GM10847 (cell line): ENCODE data around the gene MYH8.

Experiments used
- POLR2A ChIP-seq: IDR thresholded peaks from 2 replicates; pipeline ENCODE4 v1.6.1; 2011; ENCODE audit not compliant: insufficient read length; ENCODE audit errors: extremely low read depth

The MYH8 gene

DNA sequence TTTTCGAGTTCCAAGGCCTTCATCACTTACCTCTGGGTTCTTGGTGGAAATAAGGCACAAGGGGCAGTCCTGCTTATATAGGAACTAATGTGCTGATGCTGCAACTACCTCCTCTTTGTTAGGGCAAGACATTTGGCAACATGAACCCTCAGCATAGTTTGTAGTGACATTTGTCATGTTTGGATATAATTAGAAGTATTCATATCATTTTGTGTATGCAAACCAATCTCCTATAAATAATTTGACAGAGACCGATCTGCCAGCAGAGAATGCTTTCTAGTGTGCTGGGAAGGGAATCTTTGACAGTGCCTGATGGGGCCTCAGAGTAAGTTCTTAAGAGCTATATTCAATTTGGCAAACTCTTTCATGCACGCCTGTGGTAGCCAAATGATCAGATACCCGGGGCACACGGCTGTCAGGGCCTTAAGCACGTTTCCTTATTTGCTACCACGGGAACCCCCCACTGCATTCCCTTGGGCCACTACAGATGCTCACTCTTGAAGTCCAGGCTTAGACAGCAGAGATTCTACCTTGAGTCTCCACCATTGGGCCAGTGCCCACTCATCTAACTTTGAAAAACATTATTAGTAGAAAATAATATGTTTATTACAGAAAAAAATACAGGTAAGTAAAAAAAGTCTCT is at the start of gene MYH8:
MYH8 (minus strand) TSS at position 51 of the 643 bp plus-strand sequence. CDS start 1,723 bp downstream, outside the sequence.
- TF ChIP-seq POLR2A: no peak

DNA sequence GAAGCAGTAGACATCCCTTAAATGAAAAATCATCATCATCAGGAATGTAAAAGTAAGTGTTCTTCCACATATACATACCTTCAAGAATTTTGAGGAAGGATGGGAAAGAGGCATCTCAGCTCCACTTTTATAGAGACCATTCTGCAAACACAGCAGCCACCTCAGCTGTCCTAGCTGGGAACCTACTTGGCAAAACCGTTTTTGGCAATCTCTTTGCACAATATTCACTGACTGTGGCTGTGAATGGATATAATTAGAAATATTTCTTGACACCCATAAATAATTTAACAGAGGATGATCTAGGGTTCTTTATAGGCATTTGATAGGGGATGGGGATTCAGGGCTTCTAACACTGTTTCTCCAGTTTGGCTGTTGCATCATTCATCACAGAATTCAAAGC is 47.7 kb upstream of the MYH8 start, which contains the start of gene MYH4:
MYH4 (minus strand) TSS at position 101 of the 400 bp plus-strand sequence. CDS start 2,814 bp downstream, outside the sequence.
- TF ChIP-seq POLR2A: no peak

DNA sequence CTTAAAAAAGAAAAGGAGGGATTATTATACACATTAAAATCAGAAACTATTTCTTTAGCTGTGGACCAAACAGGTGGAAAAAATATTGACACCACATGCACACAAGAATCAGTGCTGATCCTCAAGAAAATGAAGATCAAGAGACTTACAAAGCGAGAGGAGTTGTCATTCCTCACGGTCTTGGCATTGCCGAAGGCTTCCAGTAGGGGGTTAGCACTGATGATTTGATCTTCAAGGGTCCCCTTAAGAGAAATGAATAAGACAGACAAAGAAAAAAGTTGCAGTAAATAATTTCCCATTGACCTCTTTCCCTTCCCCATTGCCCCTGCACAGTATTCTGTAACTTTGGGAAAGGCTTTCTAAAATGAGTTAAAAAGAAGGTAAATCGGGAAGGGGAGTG is 41.7 kb upstream of the MYH8 start:
- no peak for TF ChIP-seq POLR2A

DNA sequence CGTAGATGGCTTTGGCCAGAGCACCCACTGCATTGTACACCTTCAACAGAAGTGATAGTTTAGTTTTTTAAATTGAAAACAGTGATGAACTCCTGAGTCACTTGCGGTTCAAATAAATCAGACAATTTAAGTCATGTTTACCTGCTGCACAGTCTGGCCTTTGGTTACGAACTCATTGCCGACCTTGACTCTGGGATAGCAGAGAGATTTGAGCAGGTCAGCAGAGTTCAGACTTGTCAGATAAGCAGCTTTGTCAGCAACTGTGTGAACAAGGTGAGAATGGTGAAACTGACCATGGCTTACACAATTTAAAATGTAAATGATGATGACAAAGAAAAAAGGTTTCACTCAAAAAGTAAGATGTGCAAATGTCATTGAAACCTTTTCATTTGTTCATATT is 38.3 kb upstream of the MYH8 start:
- TF ChIP-seq POLR2A: no peak

DNA sequence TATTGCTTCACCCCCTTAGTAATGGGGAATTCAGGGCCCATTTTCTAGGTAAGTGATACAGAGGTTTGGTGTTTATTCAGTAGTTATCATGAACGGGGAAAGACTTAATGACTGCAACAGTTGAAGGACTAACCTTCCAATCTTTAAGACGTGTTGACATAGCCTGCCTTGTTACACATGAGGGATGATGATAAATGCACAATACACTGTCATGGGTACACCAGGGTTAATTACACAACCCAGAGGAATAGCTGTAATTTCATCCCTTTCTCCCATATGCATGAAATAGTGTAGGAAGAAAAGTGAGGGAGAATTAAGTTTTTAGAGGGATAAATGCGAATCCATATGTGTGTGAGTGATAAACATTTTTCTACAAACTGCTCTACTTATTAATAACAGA is 37.0 kb upstream of the MYH8 start:
- TF ChIP-seq POLR2A: no peak

DNA sequence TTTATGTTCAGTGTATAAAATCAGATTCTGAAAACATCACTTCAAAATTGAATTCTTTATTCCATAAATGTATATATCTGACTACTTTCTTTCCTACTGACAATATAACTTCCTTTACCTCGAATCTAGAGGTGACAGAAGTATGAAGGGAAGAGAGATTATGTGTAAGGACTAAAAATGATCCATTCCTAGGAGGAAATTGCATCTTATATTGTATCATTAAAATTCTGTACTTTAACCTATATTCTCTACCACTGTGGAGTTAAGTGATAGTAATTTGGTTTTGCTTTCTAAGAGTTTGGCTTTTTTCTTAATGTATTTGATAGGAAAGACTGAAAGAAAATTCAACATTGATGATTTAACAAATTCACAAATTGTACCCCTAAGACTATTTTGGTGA is 36.2 kb upstream of the MYH8 start:
- TF ChIP-seq POLR2A: no peak

DNA sequence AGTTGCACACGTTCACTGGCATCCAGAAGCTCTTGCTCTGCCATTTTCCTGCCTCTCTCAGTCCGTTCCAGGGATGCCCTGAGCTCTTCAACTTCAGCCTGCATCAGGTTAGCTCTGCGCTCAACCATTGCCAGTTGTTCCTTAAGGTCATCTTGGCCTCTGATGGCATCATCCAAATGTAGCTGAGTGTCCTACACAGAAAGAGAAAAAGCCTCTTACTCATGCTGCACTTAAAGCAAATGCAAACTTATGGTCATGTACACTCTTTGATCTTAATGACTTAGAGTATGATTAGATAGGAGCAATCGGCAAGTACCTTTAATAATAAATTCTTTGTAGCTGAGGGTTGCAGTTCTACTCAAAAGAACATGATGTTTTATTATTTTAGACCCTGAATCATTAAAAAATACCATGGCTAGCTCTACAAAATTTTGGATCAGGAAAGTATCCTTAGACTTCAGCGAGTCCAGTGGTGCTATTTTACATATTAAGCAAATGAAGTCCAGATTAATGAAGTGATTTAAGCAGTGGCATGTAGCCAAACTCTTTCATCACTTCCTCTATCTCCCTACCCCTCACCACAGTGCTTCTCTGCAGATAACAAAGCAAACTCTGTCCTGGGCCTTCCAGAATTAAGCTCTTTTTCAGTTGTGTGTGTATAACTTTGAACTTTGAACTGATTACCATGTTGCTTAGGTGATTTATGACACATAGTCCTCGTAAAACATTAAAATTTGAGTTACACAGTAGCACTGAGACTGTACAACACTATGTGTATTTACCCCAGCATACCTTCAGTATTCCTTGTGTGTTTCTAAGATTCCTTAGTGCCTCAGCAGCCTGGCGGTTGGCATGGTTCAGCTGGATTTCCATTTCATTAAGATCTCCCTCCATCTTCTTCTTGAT is 25.5 kb upstream of the MYH8 start:
- no peak for TF ChIP-seq POLR2A

DNA sequence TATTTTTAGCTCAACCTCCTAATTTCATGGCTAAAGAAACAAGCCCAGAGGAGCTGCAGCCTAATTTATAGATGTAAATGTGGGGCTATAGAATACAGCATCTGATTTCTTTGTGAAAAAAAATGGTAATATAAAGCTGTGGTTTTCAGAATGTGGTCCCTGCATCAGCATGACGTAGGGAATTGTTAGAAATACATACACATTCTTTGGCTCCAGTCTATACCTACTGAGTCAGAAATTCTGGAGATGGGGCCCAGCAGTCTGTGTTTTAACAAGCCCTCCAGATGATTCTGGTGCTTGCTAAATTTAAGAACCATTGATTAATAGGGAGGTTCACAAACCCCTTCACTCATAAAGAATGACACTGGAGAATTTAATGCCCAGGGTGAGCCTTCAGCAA is 18.1 kb upstream of the MYH8 start:
- no peak for TF ChIP-seq POLR2A

DNA sequence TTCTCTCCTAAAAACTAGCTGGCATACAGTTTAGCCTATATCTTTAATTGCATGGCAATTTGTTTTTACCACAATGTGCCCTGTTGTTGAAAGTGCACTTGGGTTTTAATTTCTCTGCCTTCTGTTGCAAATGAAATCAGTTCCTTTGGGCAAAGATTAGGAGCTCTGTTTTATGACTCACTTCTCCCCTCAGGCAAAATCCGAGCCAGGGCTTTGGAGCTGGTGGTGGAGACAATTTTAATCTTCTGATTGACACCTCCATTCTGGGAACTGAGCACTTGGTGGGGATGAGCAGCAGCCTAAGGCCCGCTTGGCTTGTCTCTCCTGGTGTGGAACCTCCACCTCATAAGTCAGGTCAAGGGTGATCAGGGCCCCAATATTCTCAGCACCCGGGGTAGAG is 13.3 kb upstream of the MYH8 start:
- TF ChIP-seq POLR2A: no peak

DNA sequence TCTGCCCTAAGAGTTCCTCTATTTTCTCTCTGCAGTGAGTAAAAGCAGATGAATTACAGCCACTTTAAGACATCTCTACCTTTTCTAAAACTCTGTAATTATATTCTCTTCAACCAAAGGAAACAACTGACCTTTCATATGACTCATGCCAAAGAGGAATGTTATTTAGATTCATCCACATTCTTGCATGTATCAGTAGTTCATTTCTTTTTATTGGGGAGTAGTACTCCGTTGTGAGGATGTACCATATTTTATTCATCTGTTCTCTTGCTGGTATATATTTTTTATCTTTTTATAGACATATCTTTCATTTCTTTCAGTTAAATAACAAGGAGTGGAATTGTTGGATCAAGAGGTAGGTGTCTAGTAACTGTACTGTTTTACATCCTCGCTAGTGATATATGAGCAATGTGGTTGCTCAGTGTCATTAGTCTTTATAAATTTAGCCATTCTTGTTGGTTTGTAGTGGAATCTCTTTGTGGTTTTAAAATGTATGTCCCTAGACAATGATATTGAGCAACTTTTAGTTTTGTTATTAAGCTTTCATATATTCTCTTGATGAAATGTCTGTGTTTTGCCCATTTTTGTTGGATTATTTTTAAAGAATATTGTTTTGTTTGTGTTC is 7.8 kb upstream of the MYH8 start:
- TF ChIP-seq POLR2A: no peak

DNA sequence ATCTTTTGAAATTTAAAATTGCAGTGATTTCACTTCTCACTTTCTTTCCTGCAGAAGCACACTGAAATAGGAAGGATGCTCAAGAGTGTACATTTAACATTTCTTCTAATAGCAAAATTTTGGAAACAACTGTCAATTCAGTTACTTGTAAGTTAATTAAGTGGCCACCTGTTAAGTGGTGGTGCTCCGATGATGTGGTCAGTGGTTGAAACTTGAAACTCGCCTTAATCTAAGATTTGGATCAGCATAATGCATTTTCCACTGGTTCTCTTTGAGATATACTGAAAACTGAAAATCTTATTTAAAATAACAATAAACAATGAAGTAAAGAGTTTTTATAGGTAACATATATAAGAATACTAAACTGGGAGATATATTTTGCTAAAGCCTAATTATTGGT is 7.0 kb upstream of the MYH8 start:
- TF ChIP-seq POLR2A: no peak

DNA sequence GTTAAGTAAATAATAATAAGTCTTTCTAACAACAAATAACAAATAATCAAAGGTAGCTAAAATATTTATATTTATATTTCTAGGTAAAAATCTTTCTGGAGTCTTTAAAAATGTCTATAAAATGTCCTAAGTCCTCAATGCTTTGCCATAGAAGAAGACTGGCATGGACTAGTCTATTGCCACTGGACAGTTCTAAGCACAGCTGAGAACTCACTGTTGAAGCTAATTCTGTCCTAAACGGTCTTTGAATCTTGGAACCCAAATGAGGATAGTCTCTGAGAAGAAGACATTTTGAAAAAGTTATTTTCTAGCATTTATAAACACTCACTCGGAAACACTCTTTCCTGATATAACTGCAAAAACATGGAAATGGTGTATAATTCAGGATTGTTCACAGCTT is 539 bp downstream of the MYH8 start:
- no peak for TF ChIP-seq POLR2A

DNA sequence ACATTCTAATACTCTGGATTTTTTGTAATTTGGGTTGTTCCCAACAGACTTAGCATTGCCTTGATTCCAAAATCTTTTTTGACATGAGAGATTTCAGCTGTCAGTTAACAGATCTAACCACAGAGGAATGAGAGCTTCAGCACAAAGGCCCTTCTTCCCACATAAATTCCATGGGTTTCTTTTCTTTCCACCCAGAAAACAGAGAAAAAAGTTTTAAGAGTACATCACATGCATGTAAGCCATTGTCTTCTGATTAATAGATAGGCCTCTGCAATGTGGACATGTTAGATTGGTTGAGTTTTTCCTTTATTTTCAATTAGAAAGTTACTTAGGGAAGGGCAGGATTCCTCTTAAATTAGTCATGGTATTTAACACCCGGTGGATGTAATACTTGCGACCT is 939 bp downstream of the MYH8 start:
- no peak for TF ChIP-seq POLR2A

DNA sequence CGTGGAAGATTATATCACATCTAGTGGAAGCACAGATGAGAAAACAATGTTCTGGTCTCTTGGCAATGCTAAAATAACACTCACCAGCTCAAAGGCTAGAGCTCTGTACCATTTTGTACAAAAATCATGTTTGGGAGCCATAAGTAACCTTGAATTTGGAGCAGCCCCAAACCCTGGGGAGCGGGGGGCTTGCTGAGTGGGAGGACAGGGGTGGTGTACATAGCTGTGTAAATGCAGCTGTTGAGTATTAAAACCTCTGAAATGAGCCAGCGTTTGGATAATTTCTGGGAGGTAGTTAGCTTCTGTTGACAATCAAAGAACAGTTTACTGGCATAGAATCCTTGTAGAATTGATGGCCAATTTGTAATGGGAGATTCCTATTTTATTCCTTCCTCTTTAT is 4.3 kb downstream of the MYH8 start:
- no peak for TF ChIP-seq POLR2A

DNA sequence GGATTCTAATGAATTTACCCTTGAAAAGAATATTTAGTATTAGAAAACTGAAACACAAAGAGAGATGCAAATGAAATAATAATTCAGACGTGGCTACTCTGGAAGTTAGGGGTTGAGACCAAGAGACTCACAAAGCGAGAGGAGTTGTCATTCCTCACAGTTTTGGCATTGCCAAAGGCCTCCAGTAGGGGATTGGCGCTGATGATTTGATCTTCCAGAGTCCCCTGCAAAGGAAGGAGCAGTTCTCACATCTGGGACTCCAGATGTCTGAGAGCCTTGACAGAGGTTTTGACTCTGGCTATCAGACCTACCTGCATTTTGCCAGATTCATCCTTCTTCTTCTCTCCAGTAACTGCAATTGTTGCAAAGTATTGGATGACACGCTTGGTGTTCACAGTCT is 6.6 kb downstream of the MYH8 start:
- TF ChIP-seq POLR2A: no peak

DNA sequence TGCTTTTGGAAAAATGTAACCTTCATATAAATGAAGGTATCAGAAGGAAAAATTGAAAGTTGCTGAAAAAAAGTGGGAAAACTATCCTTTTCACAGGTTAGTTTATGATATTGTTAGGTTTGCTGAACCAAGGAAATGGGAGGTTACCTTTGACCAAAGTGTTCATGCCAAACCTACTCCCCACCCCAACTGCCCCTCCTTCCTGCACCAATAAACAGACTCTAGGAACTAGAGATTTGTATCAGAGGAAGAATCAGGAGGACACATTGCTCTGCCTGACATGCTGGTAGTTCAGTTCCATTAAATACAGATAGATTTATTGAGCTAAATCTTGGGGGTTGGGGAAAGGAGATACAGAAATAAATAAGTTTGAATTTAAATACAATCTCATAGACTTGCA is 18.2 kb downstream of the MYH8 start:
- no peak for TF ChIP-seq POLR2A

DNA sequence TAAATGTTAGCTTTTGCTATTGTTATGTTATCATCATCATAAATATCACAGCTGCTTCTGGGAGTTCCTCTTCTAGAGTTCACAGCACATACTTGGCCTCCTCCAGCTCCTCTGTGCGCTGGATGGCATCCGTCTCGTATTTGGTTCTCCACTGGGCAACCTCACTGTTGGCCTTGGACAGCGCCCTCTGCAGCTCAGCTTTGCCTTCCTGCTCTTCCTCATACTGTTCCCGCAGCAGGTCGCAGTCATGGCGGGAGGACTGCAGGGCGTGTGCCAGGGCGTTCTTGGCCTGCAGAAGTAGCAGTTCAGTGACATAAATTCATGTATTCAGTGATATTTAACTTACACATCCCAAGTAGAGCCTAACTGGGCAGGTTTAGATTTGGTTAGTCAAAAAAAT is 23.4 kb downstream of the MYH8 start:
- no peak for TF ChIP-seq POLR2A
